Lower leg skin (tissue), 4 donors: ENCODE measurements around the gene LSMEM2. TPM values are rescaled to one million over a fixed set of nuclear protein-coding genes. Genes with fewer than 3 reads are reported as not detected.
"Not testable (repeated sequence)": the region's sequence is repeated elsewhere in the genome, so short reads cannot be mapped to it uniquely, and the experiment has no call there.

Experiments
- DNase-seq, 2 donors: peaks; one replicate each; pipeline ENCODE4 v3.0.0-alpha.2; 2019; ENCODE audit warnings: low spot score in 2 of 2
- H3K4me3 ChIP-seq: fragments of 200-600 bp; sonication (generic); 2 replicates; pipeline ENCODE4 v1.5.1; 2017; ENCODE audit warnings: mild to moderate bottlenecking, low read depth; ENCODE audit not compliant: poor library complexity, severe bottlenecking
- POLR2A ChIP-seq, 2 donors: fragments of 450-650 bp; IDR thresholded peaks; one replicate each; pipeline ENCODE4 v1.6.1; 2016 to 2017; ENCODE audit warnings: antibody characterized with exemption in 2 of 2, mild to moderate bottlenecking in 1 of 2, moderate library complexity in 1 of 2
- WGBS, 2 donors: methylation state at CpG; one replicate each; pipeline ENCODE4 v1.1.5; 2018; 5-methylcytosine and 5-hydroxymethylcytosine counted together
- intact Hi-C: fragments of 100-400 bp; cut with DNase I; formaldehyde crosslinking; loops from one replicate; pipeline ENCODE4 v1.15.0; 2023; ENCODE audit warnings: low total_unique reads
- total RNA-seq, 4 donors: library from RNA; depleted of rRNA; stranded (reverse); fragments of >200 nt; gene quantifications; one replicate each; pipeline ENCODE4 v1.1.0, GENCODE V29; 2016
- TF ChIP-seq, protein P1 (sequence below), 3 donors: fragments of 450-650 bp; IDR thresholded peaks; one replicate each; pipeline ENCODE4 v1.5.1; 2016; ENCODE audit warnings: antibody characterized with exemption in 3 of 3, mild to moderate bottlenecking in 3 of 3, moderate library complexity in 2 of 3

Gene LSMEM2
- total RNA-seq, 4 donors from 2014 or later, result 0.37 to 0.62 TPM; not detected in 2

DNA sequence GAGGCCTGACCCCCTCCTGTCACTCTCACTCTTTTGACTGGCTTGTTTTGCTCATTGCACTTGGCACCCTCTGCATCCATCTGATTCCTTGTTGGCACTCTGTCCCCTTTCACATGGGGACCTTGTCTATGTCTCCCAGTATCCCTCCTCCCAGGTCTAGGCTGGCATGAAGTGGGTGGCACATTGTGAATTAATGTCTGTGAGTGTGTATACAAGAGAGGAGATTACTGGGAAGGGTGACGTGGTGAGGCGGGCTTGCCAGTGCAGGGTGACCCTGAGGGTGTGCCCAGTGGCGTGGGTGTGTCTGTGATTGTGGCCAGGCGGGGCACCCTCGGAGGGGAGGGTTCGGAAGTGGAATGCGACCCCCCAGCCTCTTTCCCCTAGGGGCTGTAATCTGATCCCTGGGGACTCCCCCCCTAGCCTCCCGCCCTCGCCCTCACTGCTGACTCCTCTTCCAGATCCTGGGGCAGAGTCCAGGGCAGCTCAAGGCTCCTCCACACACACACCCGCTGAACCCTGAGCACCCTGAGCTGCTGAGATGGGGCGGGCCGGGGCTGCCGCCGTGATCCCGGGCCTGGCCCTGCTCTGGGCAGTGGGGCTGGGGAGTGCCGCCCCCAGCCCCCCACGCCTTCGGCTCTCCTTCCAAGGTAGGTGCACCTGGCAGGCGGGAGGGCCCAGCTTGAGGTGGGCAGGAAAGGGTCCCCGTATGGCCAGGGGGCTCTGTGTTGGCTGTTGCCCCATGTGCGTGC is 10.0 kb upstream of the LSMEM2 start, which contains the start of gene SEMA3B:
TSS of gene SEMA3B (plus strand) at position 445 of the 749 bp plus-strand sequence. CDS start at position 539, 94 bp downstream.
- DNase-seq, result no peak
- intact Hi-C loops, result no loop called here
- H3K4me3 ChIP-seq, result no peak within 1 kb of the TSS
- WGBS, 2 donors, result 23 to 42% methylated on average over 16 to 19 of the region's 21 CpGs
- TF ChIP-seq POLR2A (IDR thresholded peaks at IDR 0.05), result no peak
- TF ChIP-seq, protein P1, sequence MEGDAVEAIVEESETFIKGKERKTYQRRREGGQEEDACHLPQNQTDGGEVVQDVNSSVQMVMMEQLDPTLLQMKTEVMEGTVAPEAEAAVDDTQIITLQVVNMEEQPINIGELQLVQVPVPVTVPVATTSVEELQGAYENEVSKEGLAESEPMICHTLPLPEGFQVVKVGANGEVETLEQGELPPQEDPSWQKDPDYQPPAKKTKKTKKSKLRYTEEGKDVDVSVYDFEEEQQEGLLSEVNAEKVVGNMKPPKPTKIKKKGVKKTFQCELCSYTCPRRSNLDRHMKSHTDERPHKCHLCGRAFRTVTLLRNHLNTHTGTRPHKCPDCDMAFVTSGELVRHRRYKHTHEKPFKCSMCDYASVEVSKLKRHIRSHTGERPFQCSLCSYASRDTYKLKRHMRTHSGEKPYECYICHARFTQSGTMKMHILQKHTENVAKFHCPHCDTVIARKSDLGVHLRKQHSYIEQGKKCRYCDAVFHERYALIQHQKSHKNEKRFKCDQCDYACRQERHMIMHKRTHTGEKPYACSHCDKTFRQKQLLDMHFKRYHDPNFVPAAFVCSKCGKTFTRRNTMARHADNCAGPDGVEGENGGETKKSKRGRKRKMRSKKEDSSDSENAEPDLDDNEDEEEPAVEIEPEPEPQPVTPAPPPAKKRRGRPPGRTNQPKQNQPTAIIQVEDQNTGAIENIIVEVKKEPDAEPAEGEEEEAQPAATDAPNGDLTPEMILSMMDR (IDR thresholded peaks at IDR 0.05), result no peak

DNA sequence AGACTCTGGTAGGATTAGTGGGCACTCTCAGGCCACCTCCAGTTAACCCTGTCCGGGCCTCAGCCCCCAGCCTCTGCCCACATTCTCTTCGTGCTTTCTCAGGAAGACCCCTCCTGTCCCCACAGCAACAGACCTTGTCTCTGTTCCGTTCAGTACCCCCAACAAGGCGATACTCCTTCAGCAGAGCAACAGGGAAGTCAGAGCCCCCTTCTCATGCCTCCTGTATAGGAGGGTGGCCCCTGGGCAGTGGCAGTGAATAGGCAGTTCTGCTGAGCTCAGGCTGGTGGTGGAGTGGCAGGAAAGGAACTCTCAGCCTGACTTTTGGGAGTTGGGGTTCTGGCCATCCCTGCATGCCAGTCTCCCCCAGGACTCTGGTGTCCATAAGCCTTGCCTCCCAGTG is 9.4 kb upstream of the LSMEM2 start:
- WGBS, 2 donors, result 47 to 65% methylated on average over 4 of the region's 4 CpGs
- no peak for DNase-seq
- intact Hi-C loops, result no loop called here
- TF ChIP-seq, protein P1 (IDR thresholded peaks at IDR 0.05), result no peak
- no peak overlapping the region for H3K4me3 ChIP-seq

DNA sequence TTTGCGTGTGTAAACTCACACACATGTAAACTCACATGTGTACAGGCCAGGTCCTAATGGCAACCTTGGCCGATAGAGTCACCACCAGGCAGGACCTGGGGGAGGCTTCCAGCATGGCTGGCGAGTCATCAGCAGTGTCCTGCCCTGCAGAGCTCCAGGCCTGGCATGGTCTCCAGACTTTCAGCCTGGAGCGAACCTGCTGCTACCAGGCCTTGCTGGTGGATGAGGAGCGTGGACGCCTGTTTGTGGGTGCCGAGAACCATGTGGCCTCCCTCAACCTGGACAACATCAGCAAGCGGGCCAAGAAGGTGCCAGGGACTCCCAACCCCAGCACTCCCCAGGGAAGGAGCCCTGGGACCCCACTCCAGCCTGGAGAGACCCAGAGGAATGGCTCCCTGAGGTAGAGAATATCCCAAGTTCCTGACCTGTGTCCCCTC is 8.9 kb upstream of the LSMEM2 start:
- H3K4me3 ChIP-seq, result no peak overlapping the region
- no peak for DNase-seq
- TF ChIP-seq, protein P1 (IDR thresholded peaks at IDR 0.05), result no peak
- TF ChIP-seq POLR2A (IDR thresholded peaks at IDR 0.05), result no peak
- 69 to 73% methylated on average over 4 to 8 of the region's 8 CpGs for WGBS, 2 donors
- intact Hi-C loops, result loop anchor here (10.0 kb wide), 1 partner anchor 145 kb away; no protein-coding TSS in a partner anchor

DNA sequence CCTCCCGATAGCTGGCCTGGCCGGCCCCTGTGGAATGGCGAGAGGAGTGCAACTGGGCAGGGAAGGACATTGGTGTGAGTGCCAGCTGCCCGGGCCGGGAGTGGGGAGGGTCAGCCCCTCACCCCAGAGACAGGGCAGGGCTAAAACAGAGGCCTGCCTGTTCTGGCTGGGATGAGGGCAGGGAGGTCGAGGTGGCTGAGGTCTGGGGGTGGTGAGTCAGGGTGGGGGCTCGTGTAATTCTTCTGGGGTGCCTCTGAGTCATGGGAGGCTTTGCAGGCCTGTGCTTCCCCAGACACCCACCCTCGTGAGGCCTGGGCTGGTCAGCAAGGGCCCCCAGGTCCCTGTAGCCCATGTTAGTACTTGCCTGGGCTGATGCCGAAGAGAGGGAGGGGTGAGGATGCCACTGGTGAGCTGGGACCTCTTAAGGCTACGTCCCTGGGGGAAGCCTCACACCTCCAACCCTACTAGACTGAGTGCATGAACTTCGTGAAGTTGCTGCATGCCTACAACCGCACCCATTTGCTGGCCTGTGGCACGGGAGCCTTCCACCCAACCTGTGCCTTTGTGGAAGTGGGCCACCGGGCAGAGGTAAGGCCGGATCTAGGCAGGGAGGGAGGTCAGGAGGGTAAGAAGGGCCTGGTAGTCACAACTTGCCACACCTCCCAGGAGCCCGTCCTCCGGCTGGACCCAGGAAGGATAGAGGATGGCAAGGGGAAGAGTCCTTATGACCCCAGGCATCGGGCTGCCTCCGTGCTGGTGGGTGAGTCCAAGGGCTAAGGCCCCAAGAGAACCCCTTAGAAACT is 8.3 kb upstream of the LSMEM2 start:
- H3K4me3 ChIP-seq, result no peak overlapping the region
- TF ChIP-seq POLR2A (IDR thresholded peaks at IDR 0.05), result no peak
- intact Hi-C loops, result loop anchor here (10.0 kb wide), 1 partner anchor 146 kb away; no protein-coding TSS in a partner anchor
- 80% methylated on average over 13 to 19 of the region's 19 CpGs for WGBS, 2 donors
- no peak for DNase-seq

DNA sequence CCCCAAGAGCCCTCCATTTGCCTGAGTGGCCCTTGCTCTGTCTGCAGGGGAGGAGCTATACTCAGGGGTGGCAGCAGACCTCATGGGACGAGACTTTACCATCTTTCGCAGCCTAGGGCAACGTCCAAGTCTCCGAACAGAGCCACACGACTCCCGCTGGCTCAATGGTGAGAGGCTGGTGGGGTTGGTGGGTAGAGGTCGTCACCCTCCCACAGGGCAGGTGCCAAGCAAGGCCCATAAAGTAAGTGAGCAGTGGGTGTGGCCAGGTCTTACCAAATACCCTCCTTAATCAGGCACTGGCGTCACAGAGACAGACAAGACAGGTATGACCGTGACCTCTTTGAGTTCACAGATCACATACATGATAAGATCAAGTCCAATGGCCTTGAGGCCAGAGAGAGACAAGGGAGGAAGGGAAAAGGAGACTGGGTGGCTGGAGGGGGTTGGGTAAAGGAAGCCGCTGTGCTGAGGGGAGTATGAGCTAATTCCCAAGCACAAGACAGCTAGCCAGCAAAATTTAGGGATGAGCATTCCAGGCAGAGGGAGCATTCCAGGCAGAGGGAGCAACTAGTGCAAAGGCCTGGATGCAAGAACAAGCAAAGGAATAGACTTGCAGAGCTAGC is 7.5 kb upstream of the LSMEM2 start:
- H3K4me3 ChIP-seq, result no peak overlapping the region
- intact Hi-C loops, result loop anchor here (10.0 kb wide), 1 partner anchor 147 kb away; no protein-coding TSS in a partner anchor
- 77 to 81% methylated on average over 10 of the region's 10 CpGs for WGBS, 2 donors
- no peak for DNase-seq
- no peak for TF ChIP-seq POLR2A (IDR thresholded peaks at IDR 0.05)
- TF ChIP-seq, protein P1 (IDR thresholded peaks at IDR 0.05), result no peak

DNA sequence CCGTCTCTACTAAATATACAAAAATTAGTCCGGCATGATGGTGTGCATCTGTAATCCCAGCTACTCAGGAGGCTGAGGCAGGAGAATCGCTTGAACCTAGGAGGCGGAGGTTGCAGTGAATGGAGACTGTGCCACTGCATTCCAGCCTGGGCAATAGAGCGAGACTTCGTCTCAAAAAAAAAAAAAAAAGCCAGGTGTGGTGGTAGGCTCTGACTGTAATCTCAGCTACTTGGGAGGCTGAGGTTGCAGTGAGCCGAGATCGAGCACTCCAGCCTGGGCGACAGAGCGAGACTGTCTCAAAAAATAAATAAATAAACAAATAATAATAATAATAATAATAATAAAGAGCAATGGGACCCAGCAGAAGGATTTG is 6.4 kb upstream of the LSMEM2 start:
- not testable (repeated sequence) for H3K4me3 ChIP-seq, DNase-seq
- 57 to 66% methylated on average over 10 of the region's 10 CpGs for WGBS, 2 donors
- intact Hi-C loops, result loop anchor here (2.0 to 10.0 kb wide), 2 partner anchors 46 to 148 kb away; no protein-coding TSS in a partner anchor
